ENCODE measurements around the gene ANKRD36.
"Not testable (repeated sequence)": the region's sequence is repeated elsewhere in the genome, so short reads cannot be mapped to it uniquely, and the experiment has no call there.

GRCh38 chr2:97293687-97294086, 180.7 kb downstream of the ANKRD36 start:
- not testable (repeated sequence) for TF ChIP-seq CTCF (conservative IDR thresholded peaks at IDR 0.05; ENCODE audit: low read depth in 2 of 2); POLR2AphosphoS5 (IDR thresholded peaks at IDR 0.05; ENCODE audit: low read depth); REST (IDR thresholded peaks at IDR 0.05; ENCODE audit: unreplicated experiment); ZNF331 (CRISPR knock-in tag; IDR thresholded peaks at IDR 0.05; ENCODE audit: low read depth); EZH2 (IDR thresholded peaks at IDR 0.05; ENCODE audit: low read depth, unreplicated experiment); CREB1 (CRISPR knock-in tag; IDR thresholded peaks at IDR 0.05; ENCODE audit: low read depth); EZH2phosphoT487 (IDR thresholded peaks at IDR 0.05; ENCODE audit: unreplicated experiment)
